ENCODE measurements around the gene TLR8.
"Not testable (repeated sequence)": the region's sequence is repeated elsewhere in the genome, so short reads cannot be mapped to it uniquely, and the experiment has no call there.

TLR8 gene

GRCh38 chrX:12898073-12898472 lies 8.3 kb upstream of the TLR8 start:
- no peak for DNase-seq

- DNase-seq = no peak
Measured at GRCh38 chrX:12899506-12899905, 6.9 kb upstream of the TLR8 start.

- peak; percentile 67 for DNase-seq
Measured at GRCh38 chrX:12901486-12901885, 4.9 kb upstream of the TLR8 start.

GRCh38 chrX:12903646-12904045 lies 2.8 kb upstream of the TLR8 start:
- DNase-seq = no peak

DNA sequence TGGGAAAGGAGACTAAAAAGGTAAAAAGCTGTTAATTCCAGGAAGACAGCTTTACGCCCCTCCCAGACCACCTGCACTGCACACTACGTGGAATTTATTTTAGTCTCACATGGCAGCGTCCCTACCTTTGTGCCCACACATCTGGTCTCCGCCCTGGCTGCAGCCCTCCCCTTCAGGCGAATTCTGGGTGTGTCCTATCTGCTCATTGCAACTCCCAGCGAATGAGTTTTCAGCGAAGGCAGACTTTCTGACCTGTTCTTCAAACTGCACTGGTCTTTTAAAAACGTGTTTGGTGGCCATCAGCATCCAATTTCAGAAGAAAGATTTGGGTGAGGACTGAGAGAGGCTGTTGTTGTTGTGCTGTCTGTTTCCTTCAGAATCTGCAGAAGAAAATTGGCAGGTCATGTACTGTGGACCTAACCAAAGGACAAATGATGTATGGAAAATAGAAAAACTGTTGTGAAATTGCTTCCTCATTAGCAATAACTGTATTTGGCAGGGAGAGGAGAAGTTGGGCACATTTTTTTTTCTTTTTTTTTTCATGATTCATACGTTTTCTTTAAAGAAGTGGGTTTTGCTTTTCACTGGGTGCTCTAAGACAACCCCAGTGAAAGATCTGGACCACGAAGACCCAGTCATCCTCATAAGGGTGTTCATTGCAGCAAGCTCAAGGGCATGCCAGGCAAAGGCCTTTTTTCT lies 4.2 kb downstream of the TLR8 start:
- no peak for DNase-seq

DNA sequence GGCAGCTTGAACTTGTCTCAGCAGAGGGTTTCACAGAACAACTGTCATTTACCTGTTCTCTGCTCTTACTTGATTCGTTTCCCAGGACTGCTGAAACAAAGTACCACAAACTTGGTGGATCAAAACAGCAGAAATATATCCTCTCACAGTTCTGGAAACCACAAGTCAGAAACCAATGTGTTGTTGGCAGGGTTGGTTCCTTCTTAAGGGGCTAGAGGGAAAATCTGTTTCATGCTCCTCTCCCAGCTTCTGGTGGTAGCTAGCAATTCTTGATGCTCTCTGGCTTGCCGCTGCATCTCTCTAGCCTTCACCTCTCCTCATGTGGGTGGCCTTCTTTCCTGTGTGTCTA lies 4.7 kb downstream of the TLR8 start:
- DNase-seq = no peak

GRCh38 chrX:12912791-12913482 lies 6.5 kb downstream of the TLR8 start:
- DNase-seq = no peak

DNA sequence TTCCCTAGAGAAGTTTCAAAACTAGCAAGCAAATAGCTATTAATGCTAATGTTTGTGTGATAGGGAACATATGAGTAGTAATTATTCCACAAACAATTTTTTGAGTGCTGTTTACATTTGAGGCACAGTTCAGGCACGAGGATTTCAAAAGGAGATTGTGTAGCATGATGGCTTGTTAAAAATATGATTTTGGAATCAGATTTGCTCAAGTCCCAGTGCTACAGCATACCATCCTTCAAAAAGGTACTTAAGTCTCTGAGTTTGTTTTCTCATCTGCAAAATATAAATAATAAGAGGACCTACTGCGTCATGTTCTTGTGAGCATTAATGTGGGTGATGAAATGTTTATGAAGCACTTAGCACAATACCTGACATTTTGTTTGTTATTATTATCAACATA lies 11.3 kb downstream of the TLR8 start:
- DNase-seq = no peak

DNA sequence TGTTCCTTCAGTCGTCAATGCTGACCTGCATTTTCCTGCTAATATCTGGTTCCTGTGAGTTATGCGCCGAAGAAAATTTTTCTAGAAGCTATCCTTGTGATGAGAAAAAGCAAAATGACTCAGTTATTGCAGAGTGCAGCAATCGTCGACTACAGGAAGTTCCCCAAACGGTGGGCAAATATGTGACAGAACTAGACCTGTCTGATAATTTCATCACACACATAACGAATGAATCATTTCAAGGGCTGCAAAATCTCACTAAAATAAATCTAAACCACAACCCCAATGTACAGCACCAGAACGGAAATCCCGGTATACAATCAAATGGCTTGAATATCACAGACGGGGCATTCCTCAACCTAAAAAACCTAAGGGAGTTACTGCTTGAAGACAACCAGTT lies 12.6 kb downstream of the TLR8 start:
- no peak for DNase-seq

- no peak for DNase-seq
Measured at GRCh38 chrX:12919620-12920019, 13.2 kb downstream of the TLR8 start.

GRCh38 chrX:12920990-12921389 lies 14.6 kb downstream of the TLR8 start:
- DNase-seq = no peak

- DNase-seq = no peak
Measured at GRCh38 chrX:12921886-12922598, 15.6 kb downstream of the TLR8 start.

GRCh38 chrX:12922599-12922919 lies 16.1 kb downstream of the TLR8 start:
- no peak for DNase-seq

- no peak for DNase-seq
Measured at GRCh38 chrX:12929701-12930100, 23.3 kb downstream of the TLR8 start.

- DNase-seq = no peak
Measured at GRCh38 chrX:12930150-12930549, 23.7 kb downstream of the TLR8 start.

DNA sequence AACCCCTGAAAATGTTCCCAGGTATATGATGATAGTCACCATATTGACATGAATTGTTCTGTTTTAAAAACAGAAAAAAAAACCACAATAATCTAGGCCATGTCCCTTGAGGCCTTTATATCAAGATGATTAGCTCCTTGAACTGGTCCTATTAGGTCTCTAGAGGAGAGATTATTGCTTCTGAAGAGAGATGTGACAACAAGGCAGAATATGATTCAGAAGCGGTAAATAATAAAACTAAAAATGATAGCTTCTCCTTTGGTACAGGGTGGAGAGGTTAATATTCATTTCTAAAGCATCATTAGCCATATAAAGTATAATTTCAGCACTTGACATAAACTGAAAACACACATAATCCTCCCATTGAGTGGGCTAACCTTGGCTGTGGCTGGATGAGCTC lies 25.8 kb downstream of the TLR8 start:
- DNase-seq = no peak

DNA sequence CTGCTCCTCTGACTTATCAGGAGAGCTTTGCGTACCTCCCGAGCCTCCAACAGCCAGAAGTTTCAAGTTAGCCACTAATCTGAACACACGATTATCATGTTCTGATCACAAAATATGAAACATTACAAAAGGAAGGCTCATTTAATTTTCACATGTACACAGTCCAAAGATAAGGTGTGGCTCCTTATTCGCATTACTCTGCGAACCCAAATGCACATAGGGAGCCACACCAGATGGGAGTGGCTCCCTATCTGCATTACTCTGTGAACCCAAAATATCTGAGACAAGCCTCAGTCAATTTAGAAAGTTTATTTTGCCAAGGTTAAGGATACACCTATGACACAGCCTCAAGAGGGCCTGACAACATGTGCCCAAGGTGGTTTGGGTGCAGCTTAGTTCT lies 28.4 kb downstream of the TLR8 start:
- no peak for DNase-seq

DNA sequence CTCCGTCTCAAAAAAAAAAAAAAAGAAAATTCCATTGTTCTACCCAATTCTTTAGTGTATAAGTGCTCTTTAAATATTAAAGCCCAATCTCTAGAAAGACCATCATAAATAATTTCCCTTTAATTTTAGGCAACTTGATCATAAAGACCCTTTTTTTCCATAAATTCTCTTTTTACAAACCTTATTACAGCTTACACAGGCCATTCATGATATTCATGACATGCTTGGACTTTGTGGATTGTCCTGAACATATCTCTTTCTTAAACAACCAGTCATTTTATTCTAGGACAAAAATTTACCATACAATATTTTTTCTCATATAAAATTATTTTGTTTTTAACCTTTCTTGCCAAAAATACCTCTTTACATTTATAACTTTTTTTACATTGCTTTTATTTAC lies 30.5 kb downstream of the TLR8 start:
- no peak for DNase-seq

- not testable (repeated sequence) for DNase-seq
Measured at GRCh38 chrX:12940471-12940870, 34.1 kb downstream of the TLR8 start.

DNA sequence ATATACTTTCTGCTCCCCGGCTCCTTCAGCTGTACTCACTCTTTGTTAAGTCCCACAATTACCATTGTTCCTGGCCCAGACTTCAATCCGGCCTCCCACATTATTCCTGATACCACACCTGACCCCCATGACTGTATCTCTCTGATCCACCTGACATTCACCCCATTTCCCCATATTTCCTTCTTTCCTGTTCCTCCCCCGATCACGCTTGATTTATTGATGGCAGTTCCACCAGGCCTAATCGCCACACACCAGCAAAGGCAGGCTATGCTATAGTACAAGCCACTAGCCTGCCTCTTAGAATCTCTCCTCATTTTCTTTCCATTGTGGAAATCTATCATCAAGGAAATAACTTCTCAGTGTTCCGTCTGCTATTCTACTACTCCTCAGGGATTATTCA lies 37.2 kb downstream of the TLR8 start:
- DNase-seq = not testable (repeated sequence)

GRCh38 chrX:12944452-12944851 lies 38.0 kb downstream of the TLR8 start:
- not testable (repeated sequence) for DNase-seq

DNA sequence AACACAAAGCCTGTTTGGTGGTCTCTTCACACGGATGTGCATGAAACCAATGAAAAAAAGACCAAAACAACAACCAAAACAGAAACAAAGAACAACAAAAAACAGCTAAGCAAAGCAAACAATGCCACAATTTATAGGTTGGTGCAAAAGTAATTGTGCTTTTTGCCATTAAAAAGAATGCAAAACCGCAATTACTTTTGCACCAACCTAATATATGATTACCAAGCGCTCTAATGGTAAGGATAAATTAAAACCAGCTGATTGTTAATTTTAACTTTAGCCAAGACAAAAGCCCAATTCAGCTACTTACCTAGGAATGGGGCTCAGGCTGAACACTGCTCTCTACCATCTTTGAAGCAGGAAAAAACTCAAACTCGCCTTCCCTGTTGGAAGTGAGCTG lies 39.1 kb downstream of the TLR8 start:
- DNase-seq = no peak

- no peak for DNase-seq
Measured at GRCh38 chrX:12946406-12946805, 40.0 kb downstream of the TLR8 start.

DNA sequence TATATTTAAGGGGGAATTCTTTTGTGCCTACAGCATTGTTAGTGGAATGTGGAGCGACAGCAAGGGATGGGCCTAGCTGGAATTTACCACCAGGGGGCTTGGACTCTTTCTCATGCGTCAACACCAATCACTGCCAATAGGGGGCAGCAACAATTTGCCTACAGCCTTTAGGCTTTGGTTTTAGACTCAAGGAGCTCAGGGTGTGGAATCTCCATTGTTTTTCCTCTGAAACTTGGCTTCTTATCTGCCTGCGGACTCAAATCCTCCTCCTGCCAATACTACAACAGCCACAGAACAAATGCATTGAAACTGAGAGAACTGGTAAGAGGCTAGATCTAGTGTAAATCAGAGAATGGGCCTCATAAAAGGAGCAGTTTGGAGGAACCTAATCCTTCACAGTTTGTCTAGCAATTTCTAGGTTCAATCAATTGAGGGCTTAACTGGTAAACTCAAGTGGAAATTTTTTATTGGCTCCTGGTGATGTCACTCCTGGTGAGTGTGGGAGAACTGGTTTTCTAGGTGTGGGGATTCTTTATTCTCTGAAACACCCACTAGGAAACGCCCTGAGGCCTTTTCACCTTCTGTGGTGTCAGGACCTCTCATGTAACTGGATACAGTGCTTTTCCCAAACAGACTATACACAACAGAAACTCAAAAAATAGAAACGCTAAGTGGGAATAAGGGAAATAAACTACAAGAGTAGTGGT lies 40.6 kb downstream of the TLR8 start:
- DNase-seq = peak; percentile 66

Data from activated naive CD4-positive, alpha-beta T cell treated with anti-CD3 and anti-CD28 coated beads, Interleukin-2, amount 50 U/mL, for 16 hours (primary cell).